A549 treated with AZD2906 at 1 μM for 4 hours (cell line): ENCODE data around the gene PET117. TPM values are rescaled to one million over a fixed set of nuclear protein-coding genes. Genes with fewer than 3 reads are reported as not detected.

ENCODE experiments used
- total RNA-seq: library from RNA; stranded (reverse); fragments of 200-300 nt; extraction: Qiagen RNA extraction; gene quantifications from 5 replicates; pipeline ENCODE4 v1.2.3, GENCODE V29; 2022

Gene PET117, protein sequence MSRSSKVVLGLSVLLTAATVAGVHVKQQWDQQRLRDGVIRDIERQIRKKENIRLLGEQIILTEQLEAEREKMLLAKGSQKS
- total RNA-seq, result 21.9 to 27.3 TPM (median 24.8 TPM) in 5 replicates

GRCh38 chr20:18137412-18138265 is at the start of gene PET117, which contains the start of gene KAT14:
PET117 (plus strand) TSS chr20:18137863; CDS start chr20:18137956, 93 bp downstream.
KAT14 (plus strand) TSS chr20:18137863; CDS start chr20:18142661, 4,798 bp downstream.

Other genes starting within 250 kb of the PET117 start
- gene SNX5, start 169.1 kb upstream of the PET117 start, total RNA-seq, result 218 to 233 TPM (median 225 TPM) in 5 replicates
- 37.7 to 43.0 TPM (median 38.8 TPM) in 5 replicates for gene MGME1, start 168.8 kb upstream of the PET117 start, total RNA-seq
- 0.21 to 0.46 TPM (median 0.38 TPM) in 5 replicates for gene OVOL2, start 79.9 kb upstream of the PET117 start, total RNA-seq
- gene KAT14, start within 50 bp of the PET117 start, total RNA-seq, result 9.0 to 10.8 TPM (median 10.5 TPM) in 5 replicates
- 10.4 to 12.8 TPM (median 11.0 TPM) in 5 replicates for gene ZNF133, start 150.7 kb downstream of the PET117 start, total RNA-seq